ENCODE results near the gene RTN4R. TPM values are rescaled to one million over a fixed set of nuclear protein-coding genes. Genes with fewer than 3 reads are reported as not detected.

Gene RTN4R
- total and polyA plus RNA-seq, 2 donors (not counting 1 experiment from before 2014, with no cell fraction given) = 0.99 to 2.0 TPM

DNA sequence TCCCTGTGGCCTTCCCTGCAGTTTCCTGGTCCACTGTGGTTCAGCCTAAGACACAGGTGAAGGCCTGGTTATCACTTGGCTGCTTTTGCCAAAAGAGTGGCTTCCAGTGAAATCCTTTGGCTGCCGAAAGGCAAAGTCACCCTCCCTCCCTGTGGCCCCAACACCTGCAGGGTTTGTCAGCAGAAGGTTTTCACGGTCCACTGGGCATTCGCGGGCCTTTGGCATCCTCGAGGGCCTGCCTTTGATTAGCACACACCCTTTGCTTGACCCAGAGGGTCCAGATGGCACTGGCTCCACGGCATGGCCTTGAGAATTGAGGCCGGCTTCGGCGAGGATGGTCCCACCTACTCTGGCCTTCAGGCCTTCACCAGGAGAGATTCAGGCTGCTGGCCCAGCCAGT, 35.3 kb downstream of the RTN4R start:
- Histone ChIP-seq H2AFZ (ENCODE audit: low read length) (no peak overlapping the region), H3K27ac (ENCODE audit: insufficient read depth, low read length) (no peak overlapping the region), H3K4me2 (ENCODE audit: extremely low read depth, insufficient read depth, low read length) (no peak overlapping the region), H3K4me1 (ENCODE audit: control insufficient read depth, extremely low read depth, insufficient read depth, low read length) (no peaks in the 10 kb centered on the region), H3K36me3 (ENCODE audit: control insufficient read depth, insufficient read depth, low read length) (no peaks in the 10 kb centered on the region), H3K9me3 (ENCODE audit: control insufficient read depth, insufficient read depth, low read depth, low read length) (no peaks in the 10 kb centered on the region), H4K20me1 (ENCODE audit: control insufficient read depth, extremely low read depth, insufficient read depth, low read length) (no peaks in the 10 kb centered on the region), H3K27me3 (ENCODE audit: control insufficient read depth, insufficient read depth, low read length) (peaks cover 13% of the 10 kb centered on the region), H3K9ac (ENCODE audit: insufficient read depth, low read length) (no peak overlapping the region), H3K4me3 (replicated peaks in 1 of 4; ENCODE audit: control extremely low read depth in 1 of 4, insufficient read depth in 1 of 4, low read depth in 3 of 4, low read length in 4 of 4) (no peak overlapping the region), H3K79me2 (ENCODE audit: control insufficient read depth, insufficient read depth, low read length) (no peaks in the 10 kb centered on the region)
- no peak for TF ChIP-seq EZH2 (IDR thresholded peaks at IDR 0.05; ENCODE audit: low read length, missing control alignments)
- TF ChIP-seq, protein P1, sequence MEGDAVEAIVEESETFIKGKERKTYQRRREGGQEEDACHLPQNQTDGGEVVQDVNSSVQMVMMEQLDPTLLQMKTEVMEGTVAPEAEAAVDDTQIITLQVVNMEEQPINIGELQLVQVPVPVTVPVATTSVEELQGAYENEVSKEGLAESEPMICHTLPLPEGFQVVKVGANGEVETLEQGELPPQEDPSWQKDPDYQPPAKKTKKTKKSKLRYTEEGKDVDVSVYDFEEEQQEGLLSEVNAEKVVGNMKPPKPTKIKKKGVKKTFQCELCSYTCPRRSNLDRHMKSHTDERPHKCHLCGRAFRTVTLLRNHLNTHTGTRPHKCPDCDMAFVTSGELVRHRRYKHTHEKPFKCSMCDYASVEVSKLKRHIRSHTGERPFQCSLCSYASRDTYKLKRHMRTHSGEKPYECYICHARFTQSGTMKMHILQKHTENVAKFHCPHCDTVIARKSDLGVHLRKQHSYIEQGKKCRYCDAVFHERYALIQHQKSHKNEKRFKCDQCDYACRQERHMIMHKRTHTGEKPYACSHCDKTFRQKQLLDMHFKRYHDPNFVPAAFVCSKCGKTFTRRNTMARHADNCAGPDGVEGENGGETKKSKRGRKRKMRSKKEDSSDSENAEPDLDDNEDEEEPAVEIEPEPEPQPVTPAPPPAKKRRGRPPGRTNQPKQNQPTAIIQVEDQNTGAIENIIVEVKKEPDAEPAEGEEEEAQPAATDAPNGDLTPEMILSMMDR (conservative IDR thresholded peaks at IDR 0.05 in 1 of 2, IDR thresholded peaks at IDR 0.05 in 1 of 2; ENCODE audit: low read depth in 1 of 2, low read length in 2 of 2) = no peak
- DNase-seq (ENCODE audit: low read depth in 2 of 2) = no peak

DNA sequence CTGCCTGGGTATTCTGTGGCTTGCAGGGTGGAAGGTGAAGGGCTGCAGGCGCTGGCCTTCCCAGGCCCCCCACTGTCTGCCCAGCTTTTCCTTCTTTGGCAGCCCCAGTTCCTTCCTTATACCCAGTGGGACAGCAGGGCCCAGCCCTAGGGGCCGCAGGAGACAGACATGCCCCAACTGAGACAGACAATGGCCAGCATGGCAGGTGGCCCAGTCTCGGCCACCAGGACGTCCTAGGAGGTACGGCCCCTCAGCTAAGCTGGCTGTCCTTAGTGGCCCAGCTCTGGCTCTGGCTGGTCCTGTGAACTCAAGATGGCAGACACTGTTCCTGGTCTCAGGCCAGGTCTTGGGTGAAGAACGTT, 35.9 kb downstream of the RTN4R start:
- no peak overlapping the region for H2AFZ ChIP-seq (ENCODE audit: low read length)
- no peaks in the 10 kb centered on the region for H3K36me3 ChIP-seq (ENCODE audit: control insufficient read depth, insufficient read depth, low read length)
- H3K79me2 ChIP-seq (ENCODE audit: control insufficient read depth, insufficient read depth, low read length) = no peaks in the 10 kb centered on the region
- peaks cover 13% of the 10 kb centered on the region for H3K27me3 ChIP-seq (ENCODE audit: control insufficient read depth, insufficient read depth, low read length)
- no peak overlapping the region for H3K27ac ChIP-seq (ENCODE audit: insufficient read depth, low read length)
- H3K9ac ChIP-seq (ENCODE audit: insufficient read depth, low read length) = no peak overlapping the region
- TF ChIP-seq, protein P1 (conservative IDR thresholded peaks at IDR 0.05 in 1 of 2, IDR thresholded peaks at IDR 0.05 in 1 of 2; ENCODE audit: low read depth in 1 of 2, low read length in 2 of 2) = no peak
- TF ChIP-seq EZH2 (IDR thresholded peaks at IDR 0.05; ENCODE audit: low read length, missing control alignments) = no peak
- no peak for DNase-seq (ENCODE audit: low read depth in 2 of 2)
- no peaks in the 10 kb centered on the region for H3K4me1 ChIP-seq (ENCODE audit: control insufficient read depth, extremely low read depth, insufficient read depth, low read length)
- no peak overlapping the region for H3K4me3 ChIP-seq (replicated peaks in 1 of 4; ENCODE audit: control extremely low read depth in 1 of 4, insufficient read depth in 1 of 4, low read depth in 3 of 4, low read length in 4 of 4)
- H4K20me1 ChIP-seq (ENCODE audit: control insufficient read depth, extremely low read depth, insufficient read depth, low read length) = no peaks in the 10 kb centered on the region
- no peak overlapping the region for H3K4me2 ChIP-seq (ENCODE audit: extremely low read depth, insufficient read depth, low read length)
- no peaks in the 10 kb centered on the region for H3K9me3 ChIP-seq (ENCODE audit: control insufficient read depth, insufficient read depth, low read depth, low read length)

DNA sequence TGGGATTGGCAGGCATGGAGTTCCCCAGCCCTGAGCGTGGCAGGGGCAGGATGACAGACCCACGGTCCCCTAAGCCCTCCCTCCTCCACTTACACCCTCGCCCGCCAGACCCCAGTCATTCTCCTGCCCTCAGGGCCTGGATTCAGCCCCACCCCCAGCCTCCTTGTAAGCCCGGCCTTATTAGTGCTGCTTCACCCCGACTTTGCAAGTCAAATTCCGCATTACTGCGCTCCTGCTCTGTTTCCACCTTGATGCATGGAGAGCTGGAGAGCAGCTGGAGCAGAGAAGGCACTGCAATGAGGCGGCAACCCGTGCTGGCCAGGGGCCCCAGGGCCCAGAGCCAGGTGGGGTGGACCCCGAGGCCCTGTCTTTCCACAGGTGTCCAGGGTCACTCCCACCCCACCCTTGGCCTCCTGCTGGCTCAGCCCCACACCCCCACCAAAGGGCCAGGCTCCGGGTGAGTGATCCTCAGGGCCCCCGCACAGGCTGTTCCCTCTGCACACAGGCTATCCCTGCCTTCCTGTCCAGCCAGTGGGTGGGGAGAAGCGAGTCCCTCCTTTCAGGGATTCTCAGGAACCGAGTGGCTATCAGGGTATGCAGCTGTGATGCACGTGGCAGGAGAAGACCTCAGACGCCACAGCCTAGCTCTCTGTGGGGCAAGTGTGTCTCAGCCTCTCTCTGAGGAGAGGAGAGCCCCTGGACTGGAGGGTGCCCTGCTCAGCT, 36.4 kb downstream of the RTN4R start:
- Histone ChIP-seq H3K9me3 (ENCODE audit: control insufficient read depth, insufficient read depth, low read depth, low read length) (no peaks in the 10 kb centered on the region), H3K27ac (ENCODE audit: insufficient read depth, low read length) (no peak overlapping the region), H2AFZ (ENCODE audit: low read length) (no peak overlapping the region), H3K9ac (ENCODE audit: insufficient read depth, low read length) (no peak overlapping the region), H3K27me3 (ENCODE audit: control insufficient read depth, insufficient read depth, low read length) (peaks cover 13% of the 10 kb centered on the region), H3K36me3 (ENCODE audit: control insufficient read depth, insufficient read depth, low read length) (no peaks in the 10 kb centered on the region), H3K4me3 (replicated peaks in 1 of 4; ENCODE audit: control extremely low read depth in 1 of 4, insufficient read depth in 1 of 4, low read depth in 3 of 4, low read length in 4 of 4) (no peak overlapping the region), H4K20me1 (ENCODE audit: control insufficient read depth, extremely low read depth, insufficient read depth, low read length) (no peaks in the 10 kb centered on the region), H3K4me1 (ENCODE audit: control insufficient read depth, extremely low read depth, insufficient read depth, low read length) (no peaks in the 10 kb centered on the region), H3K4me2 (ENCODE audit: extremely low read depth, insufficient read depth, low read length) (no peak overlapping the region), H3K79me2 (ENCODE audit: control insufficient read depth, insufficient read depth, low read length) (no peaks in the 10 kb centered on the region)
- TF ChIP-seq, protein P1 (conservative IDR thresholded peaks at IDR 0.05 in 1 of 2, IDR thresholded peaks at IDR 0.05 in 1 of 2; ENCODE audit: low read depth in 1 of 2, low read length in 2 of 2) = no peak
- TF ChIP-seq EZH2 (IDR thresholded peaks at IDR 0.05; ENCODE audit: low read length, missing control alignments) = no peak
- DNase-seq (ENCODE audit: low read depth in 2 of 2) = no peak

All from fibroblast of lung (primary cell).